MV-4-11 (cell line): ENCODE measurements around the gene WDR38.
A peak's percentile ranks its signal among the peaks of the same experiment; 100 is the strongest.

ENCODE experiments used
- DNase-seq: peaks from one replicate; lab custom pipeline; 2025; lab: John Stamatoyannopoulos, UW

The WDR38 gene

GRCh38 chr9:124858330-124859046, 5.2 kb downstream of the WDR38 start:
- no peak for DNase-seq

GRCh38 chr9:124859803-124860581, 6.7 kb downstream of the WDR38 start:
- DNase-seq: peak; percentile 10

GRCh38 chr9:124860582-124861341, 7.5 kb downstream of the WDR38 start:
- no peak for DNase-seq

GRCh38 chr9:124861342-124862229, 8.3 kb downstream of the WDR38 start, which contains the start of the genes ARPC5L and RPL35:
Gene ARPC5L, plus strand, starts transcription at chr9:124862130. Its CDS starts 7,161 bp downstream, at chr9:124869291.
Gene RPL35, minus strand, starts transcription at chr9:124861957. Its CDS starts 45 bp downstream, at chr9:124861912.
- DNase-seq: peak; percentile 86

GRCh38 chr9:124863371-124863871, 10.2 kb downstream of the WDR38 start:
- peak; percentile 36 for DNase-seq

- DNase-seq: peak; percentile 82
Observed at GRCh38 chr9:124868511-124869465, 15.5 kb downstream of the WDR38 start.

GRCh38 chr9:124869466-124869985, 16.3 kb downstream of the WDR38 start:
- DNase-seq: no peak

- peak; percentile 63 for DNase-seq
Observed at GRCh38 chr9:124869986-124870560, 16.8 kb downstream of the WDR38 start.

- DNase-seq: no peak
Observed at GRCh38 chr9:124870723-124871122, 17.5 kb downstream of the WDR38 start.

GRCh38 chr9:124871156-124871561, 17.9 kb downstream of the WDR38 start:
- peak; percentile 45 for DNase-seq

- no peak for DNase-seq
Observed at GRCh38 chr9:124873664-124874063, 20.4 kb downstream of the WDR38 start.

- DNase-seq: no peak
Observed at GRCh38 chr9:124875501-124875900, 22.2 kb downstream of the WDR38 start.

GRCh38 chr9:124877021-124877782, 23.9 kb downstream of the WDR38 start:
- DNase-seq: no peak

- no peak for DNase-seq
Observed at GRCh38 chr9:124878021-124878420, 24.8 kb downstream of the WDR38 start.

GRCh38 chr9:124878518-124878917, 25.3 kb downstream of the WDR38 start:
- DNase-seq: no peak

- DNase-seq: no peak
Observed at GRCh38 chr9:124879226-124879625, 26.0 kb downstream of the WDR38 start.

GRCh38 chr9:124880501-124880900, 27.2 kb downstream of the WDR38 start:
- no peak for DNase-seq

GRCh38 chr9:124881138-124881743, 28.0 kb downstream of the WDR38 start:
- DNase-seq: no peak
